TTC549 (cell line): ENCODE measurements around the gene FARP1.

Experiments
- FAIRE-seq: peaks from 2 replicates; lab custom pipeline; 2012; peaks lifted over from hg19 to GRCh38; lab: Jason Lieb, UNC

Gene FARP1

GRCh38 chr13:98142380-98143156 is at the start of gene FARP1:
Gene FARP1, plus strand, starts transcription at chr13:98143094. Its CDS starts 70,149 bp downstream, at chr13:98213243.
- FAIRE-seq: no peak

GRCh38 chr13:98094678-98095266 is 48.1 kb upstream of the FARP1 start:
- FAIRE-seq: no peak

DNA sequence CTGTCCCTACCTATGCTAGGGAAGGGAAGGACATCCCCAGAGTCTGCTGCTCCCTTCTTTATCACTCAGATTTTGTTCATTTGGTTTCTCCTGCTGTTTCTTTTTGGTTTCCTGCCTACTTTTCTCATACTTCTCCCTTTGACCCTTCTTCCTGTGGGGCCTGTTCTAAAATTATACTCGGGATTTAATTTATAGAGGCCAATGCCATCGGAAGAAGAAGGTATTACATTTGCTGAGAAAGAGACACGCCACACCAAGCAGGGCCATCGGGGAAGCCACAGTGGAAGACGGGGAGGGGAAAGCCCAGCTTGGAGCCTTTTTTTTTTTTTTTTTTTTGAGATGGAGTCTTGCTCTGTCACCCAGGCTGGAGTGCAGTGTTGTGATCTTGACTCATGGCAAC is 46.8 kb upstream of the FARP1 start:
- FAIRE-seq: no peak

GRCh38 chr13:98097749-98098148 is 45.1 kb upstream of the FARP1 start:
- no peak for FAIRE-seq

- no peak for FAIRE-seq
These were observed 44.4 kb upstream of the FARP1 start for GRCh38 chr13:98098516-98098915.

DNA sequence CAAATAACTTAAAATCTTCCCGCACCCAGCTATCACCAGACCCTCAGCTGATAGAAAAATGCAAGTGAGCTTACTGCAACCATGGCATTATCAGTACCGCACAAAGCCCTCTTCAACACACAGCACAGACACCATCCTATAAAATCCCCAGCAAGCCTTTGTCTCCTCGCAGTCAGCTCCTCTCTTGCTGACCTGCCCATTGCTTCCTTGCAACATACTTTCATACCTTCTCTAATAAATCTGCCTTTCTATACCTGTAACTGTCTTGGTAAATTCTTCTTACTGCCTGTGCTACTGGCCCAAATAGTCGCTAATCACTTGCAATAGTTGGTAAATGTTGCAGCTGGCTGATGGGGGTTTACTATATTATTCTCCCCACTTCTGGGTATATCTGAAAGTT is 43.3 kb upstream of the FARP1 start:
- no peak for FAIRE-seq

- no peak for FAIRE-seq
These were observed 42.4 kb upstream of the FARP1 start for GRCh38 chr13:98100481-98100880.

GRCh38 chr13:98103531-98103930 is 39.4 kb upstream of the FARP1 start:
- FAIRE-seq: no peak

DNA sequence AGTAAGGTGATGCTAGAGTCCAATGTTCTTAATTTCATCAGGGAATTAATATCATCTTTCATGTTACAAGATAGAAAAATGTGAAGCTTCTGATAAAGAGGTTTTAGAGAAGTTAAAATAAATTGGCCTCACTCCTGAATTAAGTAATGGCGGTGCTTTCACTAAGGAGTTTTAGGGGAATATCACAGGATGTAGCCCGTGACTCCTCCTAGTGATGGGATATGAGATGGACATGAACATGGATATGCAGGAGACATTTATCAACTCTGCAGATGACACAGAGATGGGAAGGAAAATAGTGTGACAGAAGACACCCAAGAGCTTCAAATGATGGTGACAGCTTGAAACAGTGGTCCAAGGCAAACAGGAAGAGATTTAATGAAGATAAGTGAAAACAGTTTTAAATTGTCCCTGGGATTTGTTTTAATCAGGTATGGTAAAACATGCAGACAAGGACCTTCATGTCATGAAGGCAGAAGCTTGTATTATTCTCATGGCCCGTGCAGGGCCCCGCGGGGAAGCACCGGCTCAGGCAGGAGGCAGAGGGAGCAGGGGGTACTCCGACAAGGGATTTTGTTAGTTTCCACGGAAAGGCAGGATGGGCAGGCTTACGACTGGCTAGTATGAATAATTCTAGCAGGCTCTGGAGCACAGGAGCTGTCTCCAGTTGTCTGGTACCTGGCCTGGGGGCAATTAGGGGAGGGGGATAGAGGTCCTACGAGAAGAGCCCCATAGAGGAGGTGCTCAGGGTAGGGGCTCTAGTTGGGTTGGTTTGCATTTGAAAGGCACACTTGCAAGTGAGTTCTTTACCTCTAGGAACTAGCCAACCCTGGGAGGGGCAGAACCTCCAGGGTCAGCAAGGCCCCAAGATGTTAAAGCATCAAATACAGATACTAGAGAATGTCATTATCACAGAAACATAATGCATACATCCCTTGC is 38.7 kb upstream of the FARP1 start:
- no peak for FAIRE-seq

- no peak for FAIRE-seq
These were observed 37.0 kb upstream of the FARP1 start for GRCh38 chr13:98105929-98106336.

DNA sequence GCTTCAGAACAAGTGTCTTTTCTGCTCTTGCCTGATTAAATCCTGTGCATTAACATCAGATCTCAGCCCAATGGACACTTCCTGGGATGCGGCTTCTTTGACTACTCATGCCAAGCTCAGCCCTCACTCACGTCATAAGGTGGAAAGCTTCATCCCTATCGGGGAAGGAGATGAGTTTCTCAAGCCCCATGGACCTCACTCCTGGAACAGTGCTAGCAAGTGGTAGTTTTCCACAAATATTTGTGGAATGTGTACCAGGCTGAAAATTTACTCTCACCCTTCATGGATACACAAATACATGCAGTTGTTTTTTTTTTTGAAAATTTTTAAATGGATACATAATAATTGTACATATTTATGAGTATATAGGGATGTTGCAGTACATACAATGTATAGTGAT is 34.6 kb upstream of the FARP1 start:
- FAIRE-seq: no peak

- no peak for FAIRE-seq
These were observed 33.6 kb upstream of the FARP1 start for GRCh38 chr13:98109226-98109853.

GRCh38 chr13:98110749-98111148 is 32.1 kb upstream of the FARP1 start:
- no peak for FAIRE-seq

- FAIRE-seq: no peak
These were observed 31.5 kb upstream of the FARP1 start for GRCh38 chr13:98111168-98112098.

- FAIRE-seq: no peak
These were observed 30.4 kb upstream of the FARP1 start for GRCh38 chr13:98112456-98112855.

GRCh38 chr13:98118865-98119264 is 24.0 kb upstream of the FARP1 start:
- no peak for FAIRE-seq

- FAIRE-seq: no peak
These were observed 19.7 kb upstream of the FARP1 start for GRCh38 chr13:98123176-98123575.

DNA sequence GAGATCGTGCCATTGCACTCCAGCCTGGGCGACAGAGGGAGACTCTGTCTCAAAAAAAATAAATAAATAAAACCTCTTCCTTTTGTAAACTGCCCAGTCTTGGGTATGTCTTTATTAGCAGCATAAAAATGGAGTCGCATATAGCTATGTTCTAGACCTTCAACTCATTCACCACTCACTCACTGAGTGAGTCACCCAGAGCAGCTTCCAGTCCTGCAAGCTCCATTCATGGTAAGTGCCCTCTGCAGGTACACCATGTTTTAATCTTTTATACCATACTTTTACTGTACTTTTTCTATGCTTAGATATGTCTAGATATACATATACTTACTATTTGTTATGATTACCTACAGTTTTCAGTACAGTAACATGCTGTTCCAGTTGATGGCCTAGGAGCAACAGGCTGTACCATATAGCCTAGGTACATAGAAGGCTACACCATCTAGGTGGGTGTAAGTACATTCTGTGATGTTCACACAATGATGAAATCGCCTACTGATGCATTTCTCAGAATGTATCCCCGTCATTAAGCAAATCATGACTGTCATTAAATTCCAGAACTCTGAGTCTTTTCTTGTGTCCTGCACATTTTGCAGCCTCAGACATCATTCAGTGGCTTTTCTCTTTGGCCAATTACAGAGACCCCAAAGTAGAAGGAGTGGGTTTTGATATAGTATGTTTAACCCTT is 13.7 kb upstream of the FARP1 start:
- FAIRE-seq: no peak

DNA sequence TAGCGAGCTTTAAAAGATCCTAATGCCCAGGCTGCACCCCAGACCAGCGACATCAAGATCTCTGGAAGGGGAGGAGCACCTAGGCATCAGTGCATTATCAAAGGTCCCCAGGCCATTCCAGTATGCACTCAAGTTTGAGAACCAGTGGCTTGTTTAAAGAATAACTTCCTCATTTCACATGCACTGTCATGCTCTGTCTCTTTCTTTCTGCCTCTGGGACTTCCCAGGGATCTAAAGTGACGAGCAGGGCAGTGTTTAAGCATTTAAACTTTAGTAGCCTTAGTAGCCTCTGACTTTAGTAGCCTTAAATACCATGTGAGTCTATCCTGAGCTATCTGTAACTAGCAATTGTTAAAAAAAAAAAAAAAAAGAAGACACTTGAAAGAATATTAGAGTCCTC is 8.9 kb upstream of the FARP1 start:
- no peak for FAIRE-seq

DNA sequence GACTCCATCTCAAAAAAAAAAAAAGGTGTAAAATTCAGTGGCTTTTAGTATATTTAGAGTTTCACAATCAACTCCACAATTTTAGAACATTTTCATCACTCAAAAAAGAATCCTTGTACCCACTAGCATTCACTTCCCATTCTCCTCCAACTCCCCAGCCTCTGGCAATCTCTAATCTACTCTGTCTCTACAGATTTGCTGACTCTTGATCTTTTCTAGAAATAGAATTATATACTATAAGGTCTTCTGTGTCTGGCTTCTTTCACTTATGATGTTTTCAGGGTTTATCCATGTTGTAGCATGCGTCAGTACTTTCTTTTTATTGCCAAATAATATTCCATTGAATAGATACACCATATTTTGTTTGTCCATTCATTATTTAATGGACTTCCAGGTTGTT is 8.0 kb upstream of the FARP1 start:
- no peak for FAIRE-seq

- FAIRE-seq: no peak
These were observed 1.8 kb upstream of the FARP1 start for GRCh38 chr13:98141091-98141490.
